HG03558 (cell line): ENCODE results near the gene RXFP3.

ENCODE experiments used
- ATAC-seq: cut with Tn5 transposase; IDR thresholded peaks from one replicate; pipeline ENCODE4 v1.9.1; 2021; ENCODE audit warnings: moderate number of reproducible peaks; ENCODE audit not compliant: unreplicated experiment; ENCODE audit errors: extremely low read depth

RXFP3 gene

GRCh38 chr5:33976307-33976706 lies 40.1 kb downstream of the RXFP3 start:
- no peak for ATAC-seq

GRCh38 chr5:33978306-33978705 lies 42.1 kb downstream of the RXFP3 start:
- no peak for ATAC-seq

GRCh38 chr5:33980030-33980429 lies 43.8 kb downstream of the RXFP3 start:
- no peak for ATAC-seq

- ATAC-seq: no peak
These were observed 45.4 kb downstream of the RXFP3 start for GRCh38 chr5:33981408-33982162.

GRCh38 chr5:33984178-33984577 lies 48.0 kb downstream of the RXFP3 start:
- ATAC-seq: no peak

GRCh38 chr5:33984671-33985124 lies 48.5 kb downstream of the RXFP3 start, which contains the start of gene SLC45A2:
SLC45A2 (minus strand) TSS chr5:33984693; CDS start chr5:33984583, 110 bp downstream.
- no peak for ATAC-seq

- ATAC-seq: no peak
These were observed 49.3 kb downstream of the RXFP3 start for GRCh38 chr5:33985447-33985846.
